HepG2 (cell line): Measurements from ENCODE around the gene TBC1D14.

Experiments used
- SIX4 ChIP-seq: sonication (generic); formaldehyde crosslinking; IDR thresholded peaks from 2 replicates; pipeline ENCODE4 v1.4.0; 2020; ENCODE audit warnings: missing genetic modification reagents
- TBP ChIP-seq: sonication (generic); formaldehyde crosslinking; IDR thresholded peaks from 2 replicates; pipeline ENCODE4 v1.5.0; 2020; ENCODE audit warnings: missing genetic modification reagents
- ZNF747 ChIP-seq: sonication (generic); formaldehyde crosslinking; IDR thresholded peaks from 2 replicates; pipeline ENCODE4 v1.8.1; 2023; ENCODE audit warnings: missing genetic modification reagents, mild to moderate bottlenecking, borderline replicate concordance
- TF ChIP-seq, protein P1 (sequence below): sonication (generic); formaldehyde crosslinking; IDR thresholded peaks from 2 replicates; pipeline ENCODE4 v1.5.0; 2020; ENCODE audit warnings: mild to moderate bottlenecking, missing genetic modification reagents

DNA sequence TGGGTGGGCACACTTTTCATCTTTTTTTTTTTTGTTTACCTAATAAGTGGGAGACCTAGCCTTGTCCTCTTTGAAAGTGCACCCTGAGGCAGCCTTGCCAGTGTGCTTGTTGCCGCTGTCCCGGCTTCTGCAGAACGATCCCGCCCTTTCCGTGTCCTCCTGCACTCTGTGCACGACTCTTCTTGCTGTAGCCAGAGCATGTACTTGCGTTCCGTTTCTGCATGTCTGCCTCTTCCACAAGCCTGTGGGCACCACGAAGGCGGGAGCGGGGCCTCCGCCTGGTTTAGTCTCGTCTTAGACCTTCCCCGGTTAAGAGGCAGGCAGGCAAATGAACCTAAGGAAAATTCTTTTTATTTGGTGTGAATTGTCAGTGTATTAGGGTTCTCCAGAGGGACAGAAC, 32.6 kb upstream of the TBC1D14 start:
- TF ChIP-seq ZNF747 (CRISPR knock-in tag) (no peak), TBP (CRISPR knock-in tag) (no peak), SIX4 (CRISPR knock-in tag) (no peak)
- TF ChIP-seq, protein P1, sequence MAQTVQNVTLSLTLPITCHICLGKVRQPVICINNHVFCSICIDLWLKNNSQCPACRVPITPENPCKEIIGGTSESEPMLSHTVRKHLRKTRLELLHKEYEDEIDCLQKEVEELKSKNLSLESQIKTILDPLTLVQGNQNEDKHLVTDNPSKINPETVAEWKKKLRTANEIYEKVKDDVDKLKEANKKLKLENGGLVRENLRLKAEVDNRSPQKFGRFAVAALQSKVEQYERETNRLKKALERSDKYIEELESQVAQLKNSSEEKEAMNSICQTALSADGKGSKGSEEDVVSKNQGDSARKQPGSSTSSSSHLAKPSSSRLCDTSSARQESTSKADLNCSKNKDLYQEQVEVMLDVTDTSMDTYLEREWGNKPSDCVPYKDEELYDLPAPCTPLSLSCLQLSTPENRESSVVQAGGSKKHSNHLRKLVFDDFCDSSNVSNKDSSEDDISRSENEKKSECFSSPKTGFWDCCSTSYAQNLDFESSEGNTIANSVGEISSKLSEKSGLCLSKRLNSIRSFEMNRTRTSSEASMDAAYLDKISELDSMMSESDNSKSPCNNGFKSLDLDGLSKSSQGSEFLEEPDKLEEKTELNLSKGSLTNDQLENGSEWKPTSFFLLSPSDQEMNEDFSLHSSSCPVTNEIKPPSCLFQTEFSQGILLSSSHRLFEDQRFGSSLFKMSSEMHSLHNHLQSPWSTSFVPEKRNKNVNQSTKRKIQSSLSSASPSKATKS (CRISPR knock-in tag) = no peak
